SH-SY5Y (cell line): ENCODE measurements around the gene LSM10.

ENCODE experiments used
- GATA2 ChIP-seq: IDR thresholded peaks from 2 replicates; pipeline ENCODE4 v1.6.1; 2011; ENCODE audit warnings: mild to moderate bottlenecking, low read depth, low read length
- GATA3 ChIP-seq: IDR thresholded peaks from 2 replicates; pipeline ENCODE4 v1.6.1; 2011; ENCODE audit warnings: low read depth, mild to moderate bottlenecking, low read length, moderate library complexity

- TF ChIP-seq GATA3 = no peak
- no peak for TF ChIP-seq GATA2
These were observed 8.4 kb downstream of the LSM10 start for GRCh38 chr1:36389261-36389660.
